ENCODE measurements around the gene PIP5K1C. TPM values are rescaled to one million over a fixed set of nuclear protein-coding genes. Genes with fewer than 3 reads are reported as not detected.

PIP5K1C gene
- polyA plus RNA-seq, 2 of the 4 experiments (the other 2 are of a cell fraction), result 2.6 to 9.3 TPM

GRCh38 chr19:3609779-3610719, 90.2 kb downstream of the PIP5K1C start:
- H3K4me1 ChIP-seq, result peaks cover 12% of the 10 kb centered on the region
- H3K4me2 ChIP-seq, result no peak overlapping the region
- FAIRE-seq (no peak), DNase-seq (ENCODE audit: low read depth in 1 of 2, low spot score in 1 of 2) (peak in 1 of 2 experiments; percentile 47), ATAC-seq (0 out of 6 replicates have a peak, but pooled peaks of 1 of the 2 experiments have one; percentile 5)
- no peak overlapping the region for H3K4me3 ChIP-seq
- ChIA-PET CTCF (interaction anchor here (1.0 to 2.6 kb wide), 3 partner anchors 8 to 39 kb away, joined by 3 to 12 read pairs (median 3); no protein-coding TSS in a partner anchor), POLR2A (no interaction called here)
- no peak overlapping the region for H3K27ac ChIP-seq
- no peaks in the 10 kb centered on the region for H3K9me3 ChIP-seq
- TF ChIP-seq SMC3 (IDR thresholded peaks at IDR 0.05) (no peak), EHMT2 (IDR thresholded peaks at IDR 0.05; ENCODE audit: low read depth) (no peak), RARB (CRISPR knock-in tag; IDR thresholded peaks at IDR 0.05) (no peak), CBX8 (IDR thresholded peaks at IDR 0.05) (no peak), CHD2 (IDR thresholded peaks at IDR 0.05; ENCODE audit: low read length, partially characterized antibody) (no peak), SREBF2 (IDR thresholded peaks at IDR 0.05) (no peak), KDM5A (IDR thresholded peaks at IDR 0.05) (no peak), ZNF302 (CRISPR knock-in tag; IDR thresholded peaks at IDR 0.05) (no peak), ELK1 (IDR thresholded peaks at IDR 0.05; ENCODE audit: low read depth, low read length) (no peak), USF2 (IDR thresholded peaks at IDR 0.05) (no peak), RAD21 (conservative IDR thresholded peaks at IDR 0.05 in 1 of 2, IDR thresholded peaks at IDR 0.05 in 1 of 2) (no peak)
- 81% methylated on average over 15 of the region's 24 CpGs for whole genome bisulfite sequencing (ENCODE audit: missing lambda C conversion rate)

GRCh38 chr19:3608750-3609322, 91.4 kb downstream of the PIP5K1C start:
- H3K4me3 ChIP-seq, result no peak overlapping the region
- DNase-seq (ENCODE audit: low read depth in 1 of 2, low spot score in 1 of 2) (no peak), ATAC-seq (no peak), FAIRE-seq (no peak)
- ChIA-PET CTCF (interaction anchor here (0.8 to 2.6 kb wide), 7 partner anchors 10 to 282 kb away, joined by 3 to 12 read pairs (median 3); no protein-coding TSS in a partner anchor), POLR2A (no interaction called here)
- no peak overlapping the region for H3K27ac ChIP-seq
- WGBS (ENCODE audit: missing lambda C conversion rate), result 93% methylated on average over 6 of the region's 21 CpGs
- no peak for TF ChIP-seq MAFK (IDR thresholded peaks at IDR 0.05; ENCODE audit: partially characterized antibody)
- TF ChIP-seq ZFP36 (IDR thresholded peaks at IDR 0.05; ENCODE audit: borderline replicate concordance, partially characterized antibody), result peak; percentile 16
- peaks cover 12% of the 10 kb centered on the region for H3K4me1 ChIP-seq
- H3K9me3 ChIP-seq, result no peaks in the 10 kb centered on the region
- no peak overlapping the region for H3K4me2 ChIP-seq

- ChIA-PET POLR2A (no interaction called here), CTCF (interaction anchor here (0.8 to 2.6 kb wide), 7 partner anchors 10 to 282 kb away, joined by 3 to 12 read pairs (median 3); no protein-coding TSS in a partner anchor)
- WGBS (ENCODE audit: missing lambda C conversion rate), result 87% methylated on average over 3 of the region's 3 CpGs
- DNase-seq (ENCODE audit: low read depth in 1 of 2, low spot score in 1 of 2), result no peak
- no peak overlapping the region for H3K4me3 ChIP-seq
- no peak for ATAC-seq
- 0 out of 3 replicates have a peak overlapping the region, but pooled peaks have one; percentile 84 for H3K4me2 ChIP-seq
- TF ChIP-seq NPAS2 (CRISPR knock-in tag; IDR thresholded peaks at IDR 0.05; ENCODE audit: borderline replicate concordance) (no peak), PBX3 (IDR thresholded peaks at IDR 0.05) (no peak)
- no peaks in the 10 kb centered on the region for H3K9me3 ChIP-seq
- peaks cover 18% of the 10 kb centered on the region for H3K4me1 ChIP-seq
- H3K27ac ChIP-seq, result no peak overlapping the region
- no peak for FAIRE-seq
Measured at GRCh38 chr19:3608079-3608641, 92.1 kb downstream of the PIP5K1C start.

Measured in A549 (cell line).